IPS DF 6.9 (cell line): ENCODE data around the gene AMH.

Source experiments
- DNase-seq: peaks from one replicate; pipeline ENCODE4 v3.0.0-alpha.2; 2013; ENCODE audit warnings: low read depth, low spot score
- H3K27ac ChIP-seq: one replicate; pipeline ENCODE4 v1.5.1; 2013; ENCODE audit warnings: low read length, control low read depth
- H3K27me3 ChIP-seq: 2 replicates; pipeline ENCODE4 v1.6.1; 2013; ENCODE audit warnings: mild to moderate bottlenecking, low read length; ENCODE audit not compliant: control insufficient read depth, insufficient read depth
- H3K36me3 ChIP-seq: 2 replicates; pipeline ENCODE4 v1.6.1; 2013; ENCODE audit warnings: low read length; ENCODE audit not compliant: control insufficient read depth, insufficient read depth
- H3K4me1 ChIP-seq: 2 replicates; pipeline ENCODE4 v1.6.1; 2013; ENCODE audit warnings: low read length; ENCODE audit not compliant: control insufficient read depth, insufficient read depth
- H3K4me3 ChIP-seq: 2 replicates; pipeline ENCODE4 v1.5.1; 2013; ENCODE audit warnings: mild to moderate bottlenecking, low read length
- H3K9me3 ChIP-seq: 2 replicates; pipeline ENCODE4 v1.6.1; 2013; ENCODE audit warnings: low read length, inconsistent platforms; ENCODE audit not compliant: control insufficient read depth, insufficient read depth
- WGBS: extraction: QIAGEN DNeasy Blood & Tissue Kit; methylation state at CpG from one replicate; pipeline ENCODE4 v1.1.7; 2013; ENCODE audit warnings: mixed read lengths, missing lambda C conversion rate; ENCODE audit not compliant: insufficient read length, insufficient coverage; 5-methylcytosine and 5-hydroxymethylcytosine counted together

Gene AMH

GRCh38 chr19:2250766-2251105, 1.6 kb downstream of the AMH start:
- H3K4me3 ChIP-seq: no peak overlapping the region
- H3K4me1 ChIP-seq: peaks cover 11% of the 10 kb centered on the region
- DNase-seq: no peak
- no CpG with 5 or more reads among the region's 40 CpGs for WGBS
- no peak overlapping the region for H3K27ac ChIP-seq
- peaks cover 16% of the 10 kb centered on the region for H3K36me3 ChIP-seq
- H3K27me3 ChIP-seq: peaks cover 29% of the 10 kb centered on the region; the same call in 1 of the 2 replicates
- no peaks in the 10 kb centered on the region for H3K9me3 ChIP-seq

GRCh38 chr19:2251106-2252054, 2.3 kb downstream of the AMH start:
- peak overlapping the region; percentile 1; the same call in 1 of the 2 replicates for H3K4me3 ChIP-seq
- WGBS: no CpG with 5 or more reads among the region's 125 CpGs
- DNase-seq: no peak
- no peaks in the 10 kb centered on the region for H3K9me3 ChIP-seq
- H3K36me3 ChIP-seq: peaks cover 12% of the 10 kb centered on the region; the same call in 1 of the 2 replicates
- H3K27ac ChIP-seq: no peak overlapping the region
- peaks cover 11% of the 10 kb centered on the region for H3K4me1 ChIP-seq
- peaks cover 29% of the 10 kb centered on the region; the same call in 1 of the 2 replicates for H3K27me3 ChIP-seq

- H3K9me3 ChIP-seq: no peaks in the 10 kb centered on the region
- no CpG with 5 or more reads among the region's 74 CpGs for WGBS
- H3K27ac ChIP-seq: no peak overlapping the region
- H3K4me3 ChIP-seq: no peak overlapping the region
- no peak for DNase-seq
- H3K4me1 ChIP-seq: peaks cover 11% of the 10 kb centered on the region
- peaks cover 29% of the 10 kb centered on the region; the same call in 1 of the 2 replicates for H3K27me3 ChIP-seq
- H3K36me3 ChIP-seq: 0 out of 2 replicates have a peak, but pooled peaks cover 4% of the 10 kb centered on the region
These were observed 3.1 kb downstream of the AMH start for GRCh38 chr19:2252055-2252796.

GRCh38 chr19:2252797-2253105, 3.6 kb downstream of the AMH start:
- peaks cover 11% of the 10 kb centered on the region for H3K4me1 ChIP-seq
- H3K4me3 ChIP-seq: no peak overlapping the region; the same call in 1 of the 2 replicates
- no peak overlapping the region for H3K27ac ChIP-seq
- no peak for DNase-seq
- no peaks in the 10 kb centered on the region for H3K9me3 ChIP-seq
- H3K27me3 ChIP-seq: peaks cover 29% of the 10 kb centered on the region; the same call in 1 of the 2 replicates
- no peaks in the 10 kb centered on the region for H3K36me3 ChIP-seq
- no CpG with 5 or more reads among the region's 18 CpGs for WGBS

GRCh38 chr19:2253106-2254063, 4.3 kb downstream of the AMH start:
- peak overlapping the region; percentile 27; the same call in 1 of the 2 replicates for H3K4me3 ChIP-seq
- WGBS: no CpG with 5 or more reads among the region's 77 CpGs

GRCh38 chr19:2254064-2254872, 5.1 kb downstream of the AMH start:
- Histone ChIP-seq H3K27me3 (peaks cover 29% of the 10 kb centered on the region; the same call in 1 of the 2 replicates), H3K36me3 (no peaks in the 10 kb centered on the region), H3K4me1 (peaks cover 11% of the 10 kb centered on the region), H3K4me3 (peak overlapping the region; percentile 27; the same call in 1 of the 2 replicates), H3K9me3 (no peaks in the 10 kb centered on the region), H3K27ac (no peak overlapping the region)
- no peak for DNase-seq
- WGBS: no CpG with 5 or more reads among the region's 20 CpGs

More at GRCh38 chr19:2253106-2254063, 4.3 kb downstream of the AMH start:
- Histone ChIP-seq H3K36me3 (no peaks in the 10 kb centered on the region), H3K9me3 (no peaks in the 10 kb centered on the region), H3K27me3 (peaks cover 29% of the 10 kb centered on the region; the same call in 1 of the 2 replicates), H3K27ac (no peak overlapping the region), H3K4me1 (peaks cover 11% of the 10 kb centered on the region)
- DNase-seq: no peak

GRCh38 chr19:2255112-2255845, 6.2 kb downstream of the AMH start:
- Histone ChIP-seq H3K27ac (no peak overlapping the region), H3K27me3 (peaks cover 29% of the 10 kb centered on the region; the same call in 1 of the 2 replicates), H3K4me1 (peaks cover 11% of the 10 kb centered on the region), H3K9me3 (no peaks in the 10 kb centered on the region), H3K4me3 (no peak overlapping the region), H3K36me3 (no peaks in the 10 kb centered on the region)
- DNase-seq: no peak
- no CpG with 5 or more reads among the region's 16 CpGs for WGBS

GRCh38 chr19:2255982-2256685, 7.0 kb downstream of the AMH start, which contains the start of gene JSRP1:
TSS of gene JSRP1 (minus strand) at chr19:2256417. CDS start at chr19:2255314, 1,103 bp downstream.
- no peak within 1 kb of the TSS for H3K4me3 ChIP-seq
- H3K4me1 ChIP-seq: peaks cover 11% of the 10 kb centered on the region
- WGBS: no CpG with 5 or more reads among the region's 24 CpGs
- no peak within 1 kb of the TSS for H3K27ac ChIP-seq
- H3K9me3 ChIP-seq: no peaks in the 10 kb centered on the region
- H3K27me3 ChIP-seq: peaks cover 27% of the 10 kb centered on the region; the same call in 1 of the 2 replicates
- no peak for DNase-seq
- no peaks in the 10 kb centered on the region for H3K36me3 ChIP-seq
